GF-D8 (cell line): ENCODE data around the gene XYLT1.

Source experiments
- DNase-seq: peaks from one replicate; lab custom pipeline; 2025; lab: John Stamatoyannopoulos, UW

The XYLT1 gene

GRCh38 chr16:17283016-17283415 is 187.7 kb downstream of the XYLT1 start:
- DNase-seq = no peak

- no peak for DNase-seq
Measured at GRCh38 chr16:17282247-17282646, 188.5 kb downstream of the XYLT1 start.

GRCh38 chr16:17281052-17281451 is 189.7 kb downstream of the XYLT1 start:
- no peak for DNase-seq

GRCh38 chr16:17278988-17279387 is 191.8 kb downstream of the XYLT1 start:
- no peak for DNase-seq

- DNase-seq = no peak
Measured at GRCh38 chr16:17277981-17278381, 192.8 kb downstream of the XYLT1 start.

- DNase-seq = no peak
Measured at GRCh38 chr16:17276610-17277009, 194.2 kb downstream of the XYLT1 start.

- DNase-seq = no peak
Measured at GRCh38 chr16:17276010-17276530, 194.7 kb downstream of the XYLT1 start.

GRCh38 chr16:17275076-17276009 is 195.4 kb downstream of the XYLT1 start:
- no peak for DNase-seq

GRCh38 chr16:17273142-17273561 is 197.6 kb downstream of the XYLT1 start:
- no peak for DNase-seq

- DNase-seq = no peak
Measured at GRCh38 chr16:17272716-17273115, 198.0 kb downstream of the XYLT1 start.

GRCh38 chr16:17271687-17272086 is 199.1 kb downstream of the XYLT1 start:
- no peak for DNase-seq

- DNase-seq = no peak
Measured at GRCh38 chr16:17270683-17271109, 200.1 kb downstream of the XYLT1 start.

- DNase-seq = no peak
Measured at GRCh38 chr16:17270111-17270510, 200.6 kb downstream of the XYLT1 start.

- no peak for DNase-seq
Measured at GRCh38 chr16:17269439-17269838, 201.3 kb downstream of the XYLT1 start.

- no peak for DNase-seq
Measured at GRCh38 chr16:17266608-17267313, 204.0 kb downstream of the XYLT1 start.

- DNase-seq = no peak
Measured at GRCh38 chr16:17265154-17265553, 205.6 kb downstream of the XYLT1 start.

- DNase-seq = no peak
Measured at GRCh38 chr16:17261197-17261858, 209.4 kb downstream of the XYLT1 start.

- no peak for DNase-seq
Measured at GRCh38 chr16:17260276-17260849, 210.4 kb downstream of the XYLT1 start.

- DNase-seq = no peak
Measured at GRCh38 chr16:17259751-17260270, 210.9 kb downstream of the XYLT1 start.

- DNase-seq = no peak
Measured at GRCh38 chr16:17258848-17259713, 211.7 kb downstream of the XYLT1 start.
